H1 (cell line): ENCODE data around the gene PLIN4. TPM values are rescaled to one million over a fixed set of nuclear protein-coding genes. Genes with fewer than 3 reads are reported as not detected.

Experiments used
- BRCA1 ChIP-seq: IDR thresholded peaks from 2 replicates; pipeline ENCODE4 v1.6.1; 2012; ENCODE audit warnings: low read depth, low read length, improper control_type of control experiment
- CHD7 ChIP-seq: fragments of 300-600 bp; sonication (generic); IDR thresholded peaks from 2 replicates; pipeline ENCODE4 v1.7.1; 2012; ENCODE audit warnings: low read length, moderate library complexity, mild to moderate bottlenecking, inconsistent platforms; ENCODE audit not compliant: insufficient replicate concordance
- EGR1 ChIP-seq: IDR thresholded peaks from 2 replicates; pipeline ENCODE4 v1.6.1; 2011; ENCODE audit warnings: low read depth, low read length, borderline replicate concordance
- HDAC2 ChIP-seq, 2 experiments: fragments of 300-600 bp in 1 of 2; sonication (generic) in 1 of 2; IDR thresholded peaks; 2 replicates each; pipeline ENCODE4 v1.6.1; 2011 to 2012; ENCODE audit warnings: low read depth in 2 of 2, low read length in 2 of 2, mild to moderate bottlenecking in 2 of 2, moderate library complexity in 2 of 2, borderline replicate concordance in 1 of 2, inconsistent platforms in 1 of 2
- SP2 ChIP-seq: IDR thresholded peaks from 2 replicates; pipeline ENCODE4 v1.6.1; 2012; ENCODE audit warnings: mild to moderate bottlenecking, low read length, inconsistent platforms
- TAF7 ChIP-seq: optimal IDR thresholded peaks from 2 replicates; pipeline ENCODE3; 2011; ENCODE audit warnings: low read depth, mild to moderate bottlenecking, inconsistent platforms, low read length, moderate library complexity, borderline replicate concordance
- polyA plus RNA-seq, 7 experiments: library from polyadenylated mRNA; depleted of rRNA in 3 of 7; stranded (reverse) in 5 of 7; unstranded in 2 of 7; fragments of >200 nt in 5 of 7; fragments of 200-250 nt in 2 of 7; gene quantifications; 1 replicate in 5 of 7; 2 replicates in 1 of 7; 4 replicates in 1 of 7; pipeline versions ENCODE4 v1.2.1 to v1.2.3, GENCODE V29; 2011 to 2013; ENCODE audit warnings: missing spikeins in 2 of 7, mixed read lengths in 2 of 7
- total RNA-seq: library from RNA; stranded (reverse); fragmentation: NEBNext Ultra II Directional; extraction: Animal tissue kit (Norgen Biotek cat#: 25700); gene quantifications from 2 replicates; pipeline ENCODE4 v1.2.1, GENCODE V29; 2021

The PLIN4 gene
- total and polyA plus RNA-seq, 2 of the 8 experiments (the other 6 are each of a cell fraction or from before 2014, with no cell fraction given): 0.35 to 0.45 TPM

GRCh38 chr19:4482721-4483364 lies 35.4 kb downstream of the PLIN4 start (continued):
- TF ChIP-seq CHD7: no peak
- TF ChIP-seq BRCA1: no peak
- no peak for TF ChIP-seq TAF7
- TF ChIP-seq HDAC2 (IDR thresholded peaks at IDR 0.05; ENCODE audit: borderline replicate concordance in 1 of 2, low read depth in 2 of 2, low read length in 2 of 2): no peak
- TF ChIP-seq SP2: no peak
- no peak for TF ChIP-seq EGR1
